ENCODE measurements around the gene CLN5.

The CLN5 gene

DNA sequence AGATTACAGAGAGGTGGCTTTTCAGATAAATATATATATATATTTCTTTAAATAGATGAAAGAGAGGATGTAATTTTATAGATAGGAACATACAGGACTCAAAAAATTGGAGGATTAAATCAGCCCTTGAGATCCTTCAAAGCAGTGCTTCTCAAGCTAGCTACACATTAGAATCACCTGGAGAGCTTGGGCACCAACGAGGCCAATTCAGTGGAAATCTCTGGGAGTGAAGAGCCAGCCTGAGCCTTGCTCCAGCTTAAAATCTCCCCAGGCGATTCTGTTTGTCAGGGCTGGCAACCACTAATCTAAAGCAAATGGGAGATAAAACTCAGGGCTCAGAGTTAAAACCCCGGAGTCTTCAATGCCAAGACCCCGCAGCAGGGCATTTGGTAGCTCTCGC is 15.0 kb upstream of the CLN5 start:
- no peaks in the 10 kb centered on the region for H3K27me3 ChIP-seq (ENCODE audit: low read length)
- H3K4me3 ChIP-seq (ENCODE audit: insufficient read depth, low read length, poor library complexity, severe bottlenecking): no peak overlapping the region
- no peaks in the 10 kb centered on the region for H4K20me1 ChIP-seq (ENCODE audit: low read depth, low read length)
- no peaks in the 10 kb centered on the region for H3F3A ChIP-seq (ENCODE audit: insufficient read depth)
- no peak overlapping the region for H3K27ac ChIP-seq (ENCODE audit: low read depth, low read length)
- H3K9me2 ChIP-seq (replicated peaks; ENCODE audit: insufficient read depth, low read length): no peaks in the 10 kb centered on the region
- no peak overlapping the region for H3K4me2 ChIP-seq (ENCODE audit: low read depth, low read length, poor library complexity, severe bottlenecking)
- H2AFZ ChIP-seq (ENCODE audit: low read depth, low read length, severe bottlenecking): no peak overlapping the region
- H3K9ac ChIP-seq (ENCODE audit: low read length): no peak overlapping the region
- no peaks in the 10 kb centered on the region for H3K36me3 ChIP-seq (ENCODE audit: low read length)
- TF ChIP-seq, protein P1, sequence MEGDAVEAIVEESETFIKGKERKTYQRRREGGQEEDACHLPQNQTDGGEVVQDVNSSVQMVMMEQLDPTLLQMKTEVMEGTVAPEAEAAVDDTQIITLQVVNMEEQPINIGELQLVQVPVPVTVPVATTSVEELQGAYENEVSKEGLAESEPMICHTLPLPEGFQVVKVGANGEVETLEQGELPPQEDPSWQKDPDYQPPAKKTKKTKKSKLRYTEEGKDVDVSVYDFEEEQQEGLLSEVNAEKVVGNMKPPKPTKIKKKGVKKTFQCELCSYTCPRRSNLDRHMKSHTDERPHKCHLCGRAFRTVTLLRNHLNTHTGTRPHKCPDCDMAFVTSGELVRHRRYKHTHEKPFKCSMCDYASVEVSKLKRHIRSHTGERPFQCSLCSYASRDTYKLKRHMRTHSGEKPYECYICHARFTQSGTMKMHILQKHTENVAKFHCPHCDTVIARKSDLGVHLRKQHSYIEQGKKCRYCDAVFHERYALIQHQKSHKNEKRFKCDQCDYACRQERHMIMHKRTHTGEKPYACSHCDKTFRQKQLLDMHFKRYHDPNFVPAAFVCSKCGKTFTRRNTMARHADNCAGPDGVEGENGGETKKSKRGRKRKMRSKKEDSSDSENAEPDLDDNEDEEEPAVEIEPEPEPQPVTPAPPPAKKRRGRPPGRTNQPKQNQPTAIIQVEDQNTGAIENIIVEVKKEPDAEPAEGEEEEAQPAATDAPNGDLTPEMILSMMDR (IDR thresholded peaks at IDR 0.05; ENCODE audit: insufficient read depth, low read length, poor library complexity, severe bottlenecking): no peak
- TF ChIP-seq EZH2phosphoT487 (conservative IDR thresholded peaks at IDR 0.05; ENCODE audit: low read length): no peak
- no peaks in the 10 kb centered on the region for H3K9me3 ChIP-seq (ENCODE audit: insufficient read depth, low read length)
- no peaks in the 10 kb centered on the region for H3K79me2 ChIP-seq (ENCODE audit: insufficient read depth, low read length)

DNA sequence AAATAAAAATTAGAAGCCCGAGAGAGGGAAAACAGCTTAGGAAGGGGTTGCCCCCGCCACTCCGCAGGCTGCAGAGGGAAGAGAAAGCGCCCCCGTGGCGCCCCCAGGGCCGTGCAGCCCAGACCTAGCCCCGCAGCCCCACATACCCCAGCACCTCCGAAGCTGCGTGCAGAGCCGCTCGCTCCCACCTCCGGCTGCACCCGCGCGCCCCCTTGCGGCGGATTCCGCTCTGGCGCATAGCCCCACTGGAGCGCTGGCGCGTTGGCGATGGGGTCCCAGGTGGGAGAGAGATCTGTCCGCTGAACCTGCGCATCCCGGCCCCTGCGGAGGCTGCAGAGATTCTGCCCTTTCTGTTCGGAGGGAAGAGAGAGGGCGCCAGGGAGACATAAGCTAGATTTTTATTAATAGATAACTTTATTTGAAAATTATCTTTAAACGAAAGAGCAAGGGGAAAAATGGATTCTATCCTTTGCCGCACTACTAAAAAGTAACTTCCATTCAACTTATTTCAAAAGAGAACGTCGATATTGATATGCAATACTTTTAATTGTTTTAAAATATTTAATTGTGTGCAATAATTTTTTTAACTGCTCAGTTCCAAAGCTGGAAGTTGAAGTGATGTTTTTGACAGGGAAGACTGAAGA is 11.7 kb upstream of the CLN5 start:
- H3K9me2 ChIP-seq (replicated peaks; ENCODE audit: insufficient read depth, low read length): no peaks in the 10 kb centered on the region
- no peaks in the 10 kb centered on the region for H3K36me3 ChIP-seq (ENCODE audit: low read length)
- H3K4me2 ChIP-seq (ENCODE audit: low read depth, low read length, poor library complexity, severe bottlenecking): peak overlapping the region; percentile 48
- H3K27me3 ChIP-seq (ENCODE audit: low read length): no peaks in the 10 kb centered on the region
- no peaks in the 10 kb centered on the region for H4K20me1 ChIP-seq (ENCODE audit: low read depth, low read length)
- H3K9me3 ChIP-seq (ENCODE audit: insufficient read depth, low read length): no peaks in the 10 kb centered on the region
- no peak overlapping the region for H3K27ac ChIP-seq (ENCODE audit: low read depth, low read length)
- no peaks in the 10 kb centered on the region for H3K79me2 ChIP-seq (ENCODE audit: insufficient read depth, low read length)
- no peak overlapping the region for H2AFZ ChIP-seq (ENCODE audit: low read depth, low read length, severe bottlenecking)
- H3K4me3 ChIP-seq (ENCODE audit: insufficient read depth, low read length, poor library complexity, severe bottlenecking): no peak overlapping the region
- no peaks in the 10 kb centered on the region for H3F3A ChIP-seq (ENCODE audit: insufficient read depth)
- TF ChIP-seq, protein P1 (IDR thresholded peaks at IDR 0.05; ENCODE audit: insufficient read depth, low read length, poor library complexity, severe bottlenecking): peak; percentile 94
- no peak for TF ChIP-seq EZH2phosphoT487 (conservative IDR thresholded peaks at IDR 0.05; ENCODE audit: low read length)
- no peak overlapping the region for H3K9ac ChIP-seq (ENCODE audit: low read length)

DNA sequence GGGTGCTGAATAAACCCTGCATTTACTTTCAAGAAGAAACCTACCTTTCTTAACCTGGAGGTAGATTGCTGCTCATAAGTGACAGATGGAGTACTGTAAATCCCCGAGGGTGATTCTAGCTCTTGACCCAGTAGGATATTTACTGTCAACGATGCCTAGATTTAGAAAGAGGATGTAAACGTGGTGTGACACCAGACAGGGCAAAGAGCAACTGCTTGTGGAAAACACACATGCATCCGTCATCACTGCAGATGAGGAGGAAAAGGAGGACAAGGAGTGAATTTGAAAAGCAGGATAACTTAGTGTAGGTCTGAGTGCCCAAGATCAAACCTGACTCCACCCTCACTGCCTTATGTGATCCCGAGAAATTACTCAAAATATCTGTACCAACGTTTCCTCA is 9.8 kb upstream of the CLN5 start:
- Histone ChIP-seq H2AFZ (ENCODE audit: low read depth, low read length, severe bottlenecking) (no peak overlapping the region), H3K4me2 (ENCODE audit: low read depth, low read length, poor library complexity, severe bottlenecking) (no peak overlapping the region), H3K79me2 (ENCODE audit: insufficient read depth, low read length) (no peaks in the 10 kb centered on the region), H3F3A (ENCODE audit: insufficient read depth) (no peaks in the 10 kb centered on the region), H3K9ac (ENCODE audit: low read length) (no peak overlapping the region), H4K20me1 (ENCODE audit: low read depth, low read length) (no peaks in the 10 kb centered on the region), H3K36me3 (ENCODE audit: low read length) (no peaks in the 10 kb centered on the region), H3K9me3 (ENCODE audit: insufficient read depth, low read length) (no peaks in the 10 kb centered on the region), H3K27me3 (ENCODE audit: low read length) (no peaks in the 10 kb centered on the region), H3K4me3 (ENCODE audit: insufficient read depth, low read length, poor library complexity, severe bottlenecking) (no peak overlapping the region), H3K9me2 (replicated peaks; ENCODE audit: insufficient read depth, low read length) (no peaks in the 10 kb centered on the region), H3K27ac (ENCODE audit: low read depth, low read length) (no peak overlapping the region)
- no peak for TF ChIP-seq EZH2phosphoT487 (conservative IDR thresholded peaks at IDR 0.05; ENCODE audit: low read length)
- TF ChIP-seq, protein P1 (IDR thresholded peaks at IDR 0.05; ENCODE audit: insufficient read depth, low read length, poor library complexity, severe bottlenecking): no peak

All from SU-DHL-6 (cell line).